Lower leg skin (tissue), 4 donors: ENCODE measurements around the gene DGKB. TPM values are rescaled to one million over a fixed set of nuclear protein-coding genes. Genes with fewer than 3 reads are reported as not detected.

Experiments used
- DNase-seq, 2 donors: peaks; one replicate each; pipeline ENCODE4 v3.0.0-alpha.2; 2019; ENCODE audit warnings: low spot score in 2 of 2
- H3K4me3 ChIP-seq: fragments of 200-600 bp; sonication (generic); 2 replicates; pipeline ENCODE4 v1.5.1; 2017; ENCODE audit warnings: mild to moderate bottlenecking, low read depth; ENCODE audit not compliant: poor library complexity, severe bottlenecking
- POLR2A ChIP-seq, 2 donors: fragments of 450-650 bp; IDR thresholded peaks; one replicate each; pipeline ENCODE4 v1.6.1; 2016 to 2017; ENCODE audit warnings: antibody characterized with exemption in 2 of 2, mild to moderate bottlenecking in 1 of 2, moderate library complexity in 1 of 2
- WGBS, 2 donors: methylation state at CpG; one replicate each; pipeline ENCODE4 v1.1.5; 2018; 5-methylcytosine and 5-hydroxymethylcytosine counted together
- intact Hi-C: fragments of 100-400 bp; cut with DNase I; formaldehyde crosslinking; loops from one replicate; pipeline ENCODE4 v1.15.0; 2023; ENCODE audit warnings: low total_unique reads
- total RNA-seq, 4 donors: library from RNA; depleted of rRNA; stranded (reverse); fragments of >200 nt; gene quantifications; one replicate each; pipeline ENCODE4 v1.1.0, GENCODE V29; 2016
- TF ChIP-seq, protein P1 (sequence below), 3 donors: fragments of 450-650 bp; IDR thresholded peaks; one replicate each; pipeline ENCODE4 v1.5.1; 2016; ENCODE audit warnings: antibody characterized with exemption in 3 of 3, mild to moderate bottlenecking in 3 of 3, moderate library complexity in 2 of 3

The DGKB gene
- total RNA-seq, 4 donors from 2014 or later, result 0.05 to 0.58 TPM; not detected in 2

DNA sequence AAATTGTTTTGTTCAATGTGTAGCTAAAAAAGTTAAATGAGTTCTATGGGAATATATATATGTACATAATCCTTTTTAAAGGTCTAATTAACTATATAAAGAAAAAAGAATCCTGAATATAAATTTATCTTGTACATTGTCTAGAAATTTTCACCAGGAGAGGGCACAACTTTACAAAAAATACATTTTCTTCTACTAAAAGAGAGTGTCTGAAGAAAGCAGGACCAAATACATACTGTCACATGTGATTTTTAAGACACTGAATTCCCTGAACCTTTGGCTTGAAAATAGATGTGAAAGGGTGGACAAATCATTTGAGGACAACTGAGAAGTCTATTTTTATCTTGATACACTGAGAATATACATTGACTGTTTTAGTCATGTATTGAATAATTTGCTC is 204.3 kb downstream of the DGKB start:
- no peak overlapping the region for H3K4me3 ChIP-seq
- intact Hi-C loops, result no loop called here
- no peak for TF ChIP-seq POLR2A (IDR thresholded peaks at IDR 0.05)
- TF ChIP-seq, protein P1, sequence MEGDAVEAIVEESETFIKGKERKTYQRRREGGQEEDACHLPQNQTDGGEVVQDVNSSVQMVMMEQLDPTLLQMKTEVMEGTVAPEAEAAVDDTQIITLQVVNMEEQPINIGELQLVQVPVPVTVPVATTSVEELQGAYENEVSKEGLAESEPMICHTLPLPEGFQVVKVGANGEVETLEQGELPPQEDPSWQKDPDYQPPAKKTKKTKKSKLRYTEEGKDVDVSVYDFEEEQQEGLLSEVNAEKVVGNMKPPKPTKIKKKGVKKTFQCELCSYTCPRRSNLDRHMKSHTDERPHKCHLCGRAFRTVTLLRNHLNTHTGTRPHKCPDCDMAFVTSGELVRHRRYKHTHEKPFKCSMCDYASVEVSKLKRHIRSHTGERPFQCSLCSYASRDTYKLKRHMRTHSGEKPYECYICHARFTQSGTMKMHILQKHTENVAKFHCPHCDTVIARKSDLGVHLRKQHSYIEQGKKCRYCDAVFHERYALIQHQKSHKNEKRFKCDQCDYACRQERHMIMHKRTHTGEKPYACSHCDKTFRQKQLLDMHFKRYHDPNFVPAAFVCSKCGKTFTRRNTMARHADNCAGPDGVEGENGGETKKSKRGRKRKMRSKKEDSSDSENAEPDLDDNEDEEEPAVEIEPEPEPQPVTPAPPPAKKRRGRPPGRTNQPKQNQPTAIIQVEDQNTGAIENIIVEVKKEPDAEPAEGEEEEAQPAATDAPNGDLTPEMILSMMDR (IDR thresholded peaks at IDR 0.05), result no peak
- no peak for DNase-seq

DNA sequence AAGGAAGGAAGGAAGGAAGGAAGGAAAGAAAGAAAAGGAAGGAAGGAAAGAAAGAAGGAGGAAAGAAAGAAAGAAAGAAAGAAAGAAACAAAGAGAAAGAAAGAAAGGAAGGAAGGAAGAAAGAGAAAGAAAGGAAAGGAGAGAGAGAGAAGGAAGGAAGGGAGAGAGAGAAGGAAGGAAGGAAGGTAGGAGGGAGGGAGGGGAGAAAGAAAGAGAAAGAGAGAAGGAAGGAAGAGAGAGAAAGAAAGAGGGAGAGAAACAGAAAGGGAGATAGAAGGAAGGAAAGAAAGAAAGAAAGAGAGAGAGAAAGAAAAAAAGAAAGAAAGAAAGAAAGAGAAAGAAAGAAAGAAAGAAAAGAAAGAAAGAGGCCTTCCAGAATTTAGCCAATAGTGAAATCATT is 204.9 kb downstream of the DGKB start:
- intact Hi-C loops, result no loop called here
- H3K4me3 ChIP-seq, result no peak overlapping the region
- TF ChIP-seq, protein P1 (IDR thresholded peaks at IDR 0.05), result no peak
- TF ChIP-seq POLR2A (IDR thresholded peaks at IDR 0.05), result no peak
- no peak for DNase-seq

DNA sequence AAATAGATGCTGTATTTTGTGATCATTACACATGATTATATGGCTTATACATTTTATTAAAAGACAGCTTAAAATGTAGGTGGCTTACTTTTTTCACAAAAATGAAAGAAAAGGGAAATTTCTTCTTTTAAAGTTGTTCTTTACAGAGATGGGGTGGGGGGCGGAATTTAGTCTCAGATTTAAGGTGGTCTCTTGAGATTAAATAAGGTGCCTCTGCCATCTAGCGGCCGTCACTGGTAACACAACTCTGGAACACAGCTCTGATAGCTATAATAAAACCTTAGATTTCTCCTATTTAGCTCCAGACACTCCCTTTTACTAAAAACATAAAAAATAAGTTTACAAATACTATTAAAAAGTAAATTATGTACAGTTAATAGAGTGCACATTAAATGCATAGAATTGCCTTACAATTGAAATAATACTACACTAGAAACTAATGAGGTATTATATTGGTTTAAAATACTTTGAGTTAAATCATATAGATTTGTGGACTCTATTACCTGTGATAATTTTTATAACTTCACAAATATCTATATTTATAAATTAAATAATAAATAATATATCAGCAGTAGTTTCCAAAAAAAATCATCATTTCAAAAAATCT is 210.9 kb downstream of the DGKB start:
- 1 to 3% methylated on average over 3 of the region's 3 CpGs for WGBS, 2 donors
- H3K4me3 ChIP-seq, result no peak overlapping the region
- peak; percentile 31 to 90 for DNase-seq
- intact Hi-C loops, result no loop called here
- TF ChIP-seq, protein P1 (IDR thresholded peaks at IDR 0.05), result no peak
- TF ChIP-seq POLR2A (IDR thresholded peaks at IDR 0.05), result no peak

DNA sequence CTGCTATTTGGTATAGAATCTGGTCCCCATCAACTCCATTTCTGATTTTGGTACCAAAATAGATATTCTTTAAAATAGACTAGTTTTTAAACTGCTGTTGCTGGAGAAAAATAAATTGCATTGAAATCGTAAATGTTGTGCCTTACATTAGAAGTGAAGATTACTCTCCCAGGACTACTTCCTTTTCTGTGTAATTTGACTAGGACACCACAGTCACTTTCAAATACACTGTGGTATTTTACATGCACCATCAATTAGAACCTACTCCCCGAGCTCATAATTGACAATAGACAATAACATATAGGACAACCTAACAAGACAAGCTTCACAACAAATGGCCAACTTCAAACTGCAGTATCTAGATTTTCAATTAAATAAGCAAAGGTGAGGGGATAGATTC is 211.5 kb downstream of the DGKB start:
- H3K4me3 ChIP-seq, result no peak overlapping the region
- intact Hi-C loops, result no loop called here
- WGBS, 2 donors, result 65 to 66% methylated on average over 2 of the region's 2 CpGs
- DNase-seq, result no peak
- TF ChIP-seq POLR2A (IDR thresholded peaks at IDR 0.05), result no peak
- TF ChIP-seq, protein P1 (IDR thresholded peaks at IDR 0.05), result no peak

DNA sequence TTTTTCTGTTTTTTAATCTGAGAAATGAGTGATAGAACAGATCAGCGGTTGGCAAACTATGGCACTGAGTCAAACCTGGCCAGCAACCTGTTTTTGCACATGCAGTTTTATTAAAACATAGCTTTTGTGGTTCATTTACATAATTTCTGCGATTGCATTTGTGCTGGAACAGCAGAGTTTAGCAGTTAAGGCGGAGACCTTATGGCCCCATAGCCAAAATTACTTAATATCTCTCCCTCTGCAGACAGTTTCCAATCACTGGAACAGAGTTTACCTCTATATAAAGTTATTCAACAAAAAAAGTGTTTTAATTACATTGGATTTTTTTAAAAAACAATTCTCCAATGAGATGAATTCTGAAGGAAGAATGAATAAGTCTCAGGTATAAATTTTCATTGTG is 212.1 kb downstream of the DGKB start:
- DNase-seq, result no peak
- H3K4me3 ChIP-seq, result no peak overlapping the region
- intact Hi-C loops, result no loop called here
- WGBS, 2 donors, result 51 to 52% methylated on average over 3 of the region's 3 CpGs
- TF ChIP-seq POLR2A (IDR thresholded peaks at IDR 0.05), result no peak
- TF ChIP-seq, protein P1 (IDR thresholded peaks at IDR 0.05), result no peak

DNA sequence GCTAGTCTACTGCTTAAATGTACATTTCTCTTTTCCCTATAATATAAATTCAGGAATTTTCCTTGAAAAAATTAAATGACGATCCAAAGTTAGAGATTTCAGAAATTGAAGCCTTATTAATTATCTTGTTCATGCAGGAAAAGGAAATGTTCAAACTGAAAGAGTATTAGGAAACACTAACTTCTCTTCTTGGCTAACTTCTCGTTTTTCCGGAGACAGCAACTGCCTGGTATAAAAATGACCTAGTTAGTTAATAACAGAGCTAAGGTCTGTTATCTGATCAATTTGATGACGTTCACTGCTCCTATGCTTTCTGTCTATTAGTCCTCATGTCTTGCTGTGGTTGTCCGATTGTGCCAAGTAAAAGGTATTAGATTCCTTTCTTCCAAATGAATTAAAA is 212.5 kb downstream of the DGKB start:
- H3K4me3 ChIP-seq, result no peak overlapping the region
- WGBS, 2 donors, result 38 to 52% methylated on average over 5 of the region's 5 CpGs
- no peak for DNase-seq
- intact Hi-C loops, result no loop called here
- no peak for TF ChIP-seq POLR2A (IDR thresholded peaks at IDR 0.05)
- TF ChIP-seq, protein P1 (IDR thresholded peaks at IDR 0.05), result no peak
